ENCODE data around the gene SUPT6H. TPM values are rescaled to one million over a fixed set of nuclear protein-coding genes. Genes with fewer than 3 reads are reported as not detected.
"Not testable (repeated sequence)": the region's sequence is repeated elsewhere in the genome, so short reads cannot be mapped to it uniquely, and the experiment has no call there.

SUPT6H gene
- total RNA-seq, 4 donors from 2014 or later: 61.5 to 101 (median 96.0) TPM

GRCh38 chr17:28717578-28718332 is 55.8 kb downstream of the SUPT6H start, which contains the start of gene RAB34:
Gene RAB34 (minus strand): TSS chr17:28717868. CDS start chr17:28717266, 602 bp downstream.
- Histone ChIP-seq H3K27me3 (no peaks in the 10 kb centered on the region), H3K4me1 (peaks cover 9 to 38% (median 21%) of the 10 kb centered on the region in 4 donors), H3K36me3 (peaks cover 0 to 28% (median 0%) of the 10 kb centered on the region in 3 donors), H3K4me3 (peak within 1 kb of the TSS; percentile 44 to 58 (median 52)), H3K27ac (peak within 1 kb of the TSS; percentile 62 to 92 (median 90)), H3K9me3 (no peaks in the 10 kb centered on the region)
- TF ChIP-seq, protein P1, sequence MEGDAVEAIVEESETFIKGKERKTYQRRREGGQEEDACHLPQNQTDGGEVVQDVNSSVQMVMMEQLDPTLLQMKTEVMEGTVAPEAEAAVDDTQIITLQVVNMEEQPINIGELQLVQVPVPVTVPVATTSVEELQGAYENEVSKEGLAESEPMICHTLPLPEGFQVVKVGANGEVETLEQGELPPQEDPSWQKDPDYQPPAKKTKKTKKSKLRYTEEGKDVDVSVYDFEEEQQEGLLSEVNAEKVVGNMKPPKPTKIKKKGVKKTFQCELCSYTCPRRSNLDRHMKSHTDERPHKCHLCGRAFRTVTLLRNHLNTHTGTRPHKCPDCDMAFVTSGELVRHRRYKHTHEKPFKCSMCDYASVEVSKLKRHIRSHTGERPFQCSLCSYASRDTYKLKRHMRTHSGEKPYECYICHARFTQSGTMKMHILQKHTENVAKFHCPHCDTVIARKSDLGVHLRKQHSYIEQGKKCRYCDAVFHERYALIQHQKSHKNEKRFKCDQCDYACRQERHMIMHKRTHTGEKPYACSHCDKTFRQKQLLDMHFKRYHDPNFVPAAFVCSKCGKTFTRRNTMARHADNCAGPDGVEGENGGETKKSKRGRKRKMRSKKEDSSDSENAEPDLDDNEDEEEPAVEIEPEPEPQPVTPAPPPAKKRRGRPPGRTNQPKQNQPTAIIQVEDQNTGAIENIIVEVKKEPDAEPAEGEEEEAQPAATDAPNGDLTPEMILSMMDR (IDR thresholded peaks at IDR 0.05): no peak
- TF ChIP-seq POLR2A (IDR thresholded peaks at IDR 0.05): no peak
- DNase-seq: peak in 2 of 3 donors; percentile 52 to 71

DNA sequence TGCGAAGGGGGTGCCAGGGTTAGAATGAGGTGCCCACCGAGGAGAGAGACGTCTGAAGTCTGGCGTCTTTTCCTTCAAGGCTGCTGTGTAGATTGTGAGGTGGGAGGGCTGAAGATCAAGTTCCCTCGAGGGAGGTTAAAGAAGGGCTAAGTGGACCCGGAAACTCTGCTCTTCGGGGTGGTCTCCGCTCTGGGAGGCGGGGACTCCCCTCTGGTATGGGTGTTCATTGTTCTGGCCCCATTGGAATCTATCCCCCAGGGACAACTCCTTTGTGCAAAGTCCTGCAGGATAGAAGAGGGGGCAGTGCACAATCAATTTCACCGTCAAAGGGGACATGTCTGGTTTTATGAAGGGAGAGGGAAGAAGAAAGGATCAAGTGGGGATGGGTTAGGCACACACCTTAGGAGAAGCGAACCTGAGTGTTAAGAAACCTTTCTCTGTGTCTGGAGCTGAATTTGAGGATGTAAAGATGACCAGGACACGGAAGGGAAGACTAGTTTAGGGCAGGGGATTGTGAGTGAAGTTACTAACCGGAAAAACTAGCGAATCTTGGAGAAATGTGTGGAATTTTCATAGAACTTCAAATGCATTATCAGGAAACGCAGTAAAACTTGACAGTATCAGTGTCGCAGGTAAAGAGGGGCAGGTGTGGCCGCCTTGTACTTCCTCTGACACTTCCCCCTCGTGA is 56.5 kb downstream of the SUPT6H start:
- TF ChIP-seq POLR2A (IDR thresholded peaks at IDR 0.05): no peak
- TF ChIP-seq, protein P1 (IDR thresholded peaks at IDR 0.05): no peak
- Histone ChIP-seq H3K27ac (peak overlapping the region; percentile 62 to 92 (median 90)), H3K4me3 (peak overlapping the region in 3 of 4 donors; percentile 52 to 85 (median 58)), H3K9me3 (no peaks in the 10 kb centered on the region), H3K27me3 (no peaks in the 10 kb centered on the region), H3K36me3 (peaks cover 0 to 35% (median 0%) of the 10 kb centered on the region in 3 donors), H3K4me1 (peaks cover 9 to 38% (median 21%) of the 10 kb centered on the region in 4 donors)
- DNase-seq: no peak

GRCh38 chr17:28719021-28719433 is 57.0 kb downstream of the SUPT6H start:
- Histone ChIP-seq H3K27ac (peak overlapping the region; percentile 62 to 92 (median 90)), H3K4me1 (peaks cover 9 to 38% (median 21%) of the 10 kb centered on the region in 4 donors), H3K9me3 (no peaks in the 10 kb centered on the region), H3K36me3 (peaks cover 0 to 39% (median 0%) of the 10 kb centered on the region in 3 donors), H3K27me3 (no peaks in the 10 kb centered on the region), H3K4me3 (peak overlapping the region; percentile 52 to 96 (median 78))
- peak in 1 of 2 donors; percentile 44 for TF ChIP-seq POLR2A (IDR thresholded peaks at IDR 0.05)
- TF ChIP-seq, protein P1 (IDR thresholded peaks at IDR 0.05): no peak
- no peak for DNase-seq

GRCh38 chr17:28720247-28720996 is 58.4 kb downstream of the SUPT6H start:
- peak overlapping the region; percentile 52 to 96 (median 78) for H3K4me3 ChIP-seq
- TF ChIP-seq, protein P1 (IDR thresholded peaks at IDR 0.05): peak in 3 of 6 experiments; percentile 13 to 30 (median 23)
- TF ChIP-seq POLR2A (IDR thresholded peaks at IDR 0.05): no peak
- peak overlapping the region; percentile 62 to 92 (median 89) for H3K27ac ChIP-seq
- no peak for DNase-seq
- H3K27me3 ChIP-seq: no peaks in the 10 kb centered on the region
- peaks cover 0 to 34% (median 0%) of the 10 kb centered on the region in 3 donors for H3K36me3 ChIP-seq
- H3K4me1 ChIP-seq: peaks cover 9 to 43% (median 23%) of the 10 kb centered on the region in 4 donors
- H3K9me3 ChIP-seq: no peaks in the 10 kb centered on the region

DNA sequence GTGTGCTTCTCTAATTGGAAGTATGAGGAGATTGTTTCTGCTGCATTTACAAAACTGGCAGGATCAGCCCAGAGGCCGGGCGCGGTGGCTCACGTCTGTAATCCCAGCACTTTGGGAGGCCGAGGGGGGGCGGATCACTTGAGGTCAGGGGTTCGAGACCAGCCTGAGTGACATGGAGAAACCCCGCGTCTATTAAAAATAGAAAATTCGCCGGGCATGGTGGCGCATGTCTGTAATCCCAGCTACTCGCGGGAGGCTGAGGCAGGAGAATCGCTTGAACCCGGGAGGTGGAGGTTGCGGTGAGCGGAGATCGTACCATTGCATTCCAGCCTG is 59.0 kb downstream of the SUPT6H start:
- H3K27me3 ChIP-seq, DNase-seq, H3K9me3 ChIP-seq: not testable (repeated sequence)
- Histone ChIP-seq H3K4me1 (peaks cover 9 to 47% (median 26%) of the 10 kb centered on the region in 4 donors), H3K36me3 (peaks cover 0 to 34% (median 0%) of the 10 kb centered on the region in 3 donors), H3K27ac (peak overlapping the region in 1 of 4 donors; percentile 91), H3K4me3 (peak overlapping the region; percentile 52 to 96 (median 78))
